OCI-LY1 (cell line): ENCODE data around the gene SYNPO2.

Experiments
- H2AFZ ChIP-seq: fragments of 200-600 bp; sonication (generic), shearing (Covaris generic); 2 replicates; pipeline ENCODE4 v1.6.0; 2014; ENCODE audit warnings: antibody characterized with exemption, mild to moderate bottlenecking, low read length
- H3F3A ChIP-seq: fragments of 200-600 bp; sonication (generic), shearing (Covaris generic); 2 replicates; pipeline ENCODE4 v1.6.0; 2014; ENCODE audit warnings: mild to moderate bottlenecking, antibody characterized with exemption, low read length, moderate library complexity; ENCODE audit not compliant: insufficient read depth
- H3K27ac ChIP-seq: fragments of 200-600 bp; sonication (generic); 2 replicates; pipeline ENCODE4 v1.5.1; 2014; ENCODE audit warnings: low read length, mixed run types, mild to moderate bottlenecking, low read depth; ENCODE audit not compliant: poor library complexity, severe bottlenecking
- H3K27me3 ChIP-seq: fragments of 200-600 bp; sonication (generic); 2 replicates; pipeline ENCODE4 v1.6.0; 2014; ENCODE audit warnings: antibody characterized with exemption, mild to moderate bottlenecking, low read length, moderate library complexity; ENCODE audit not compliant: insufficient read depth
- H3K36me3 ChIP-seq: fragments of 200-600 bp; sonication (generic); 2 replicates; pipeline ENCODE4 v1.6.1; 2014; ENCODE audit warnings: mild to moderate bottlenecking, antibody characterized with exemption, low read length, moderate library complexity, mixed read lengths; ENCODE audit not compliant: insufficient read depth
- H3K4me1 ChIP-seq: fragments of 200-600 bp; sonication (generic); 2 replicates; pipeline ENCODE4 v1.5.1; 2014; ENCODE audit warnings: mild to moderate bottlenecking, low read length, moderate library complexity; ENCODE audit not compliant: insufficient read depth, severe bottlenecking
- H3K4me2 ChIP-seq: fragments of 200-600 bp; sonication (generic), shearing (Covaris generic); 2 replicates; pipeline ENCODE4 v1.6.1; 2014; ENCODE audit warnings: low read length
- H3K4me3 ChIP-seq: fragments of 200-600 bp; sonication (generic); 2 replicates; pipeline ENCODE4 v1.5.1; 2014; ENCODE audit warnings: low read length, low read depth, mild to moderate bottlenecking, mixed read lengths; ENCODE audit not compliant: poor library complexity, severe bottlenecking
- H3K79me2 ChIP-seq: fragments of 200-600 bp; shearing (Covaris generic); 2 replicates; pipeline ENCODE4 v1.6.1; 2016; ENCODE audit warnings: mixed run types, low read length, mixed read lengths; ENCODE audit not compliant: insufficient read depth
- H3K9ac ChIP-seq: fragments of 200-600 bp; sonication (generic), shearing (Covaris generic); 2 replicates; pipeline ENCODE4 v1.6.1; 2014; ENCODE audit warnings: mild to moderate bottlenecking, low read length, mixed read lengths
- H3K9me2 ChIP-seq: fragments of 200-600 bp; sonication (generic), shearing (Covaris generic); 2 replicates; pipeline ENCODE4 v1.6.1; 2014; ENCODE audit warnings: low read depth, mild to moderate bottlenecking, low read length, mixed read lengths
- H3K9me3 ChIP-seq: fragments of 200-600 bp; shearing (Covaris generic); 2 replicates; pipeline ENCODE4 v1.6.1; 2014; ENCODE audit warnings: low read length, mixed read lengths
- H4K20me1 ChIP-seq: fragments of 200-600 bp; sonication (generic), shearing (Covaris generic); 2 replicates; pipeline ENCODE4 v1.6.0; 2016; ENCODE audit warnings: mild to moderate bottlenecking, low read length; ENCODE audit not compliant: insufficient read depth
- CTCF ChIP-seq: fragments of 200-600 bp; sonication (generic), shearing (Covaris generic); IDR thresholded peaks from 2 replicates; pipeline ENCODE4 v1.5.1; 2017; ENCODE audit warnings: mild to moderate bottlenecking, antibody characterized with exemption, low read length, moderate library complexity, mixed read lengths
- EZH2 ChIP-seq: fragments of 200-600 bp; sonication (generic), shearing (Covaris generic); IDR thresholded peaks from 2 replicates; pipeline ENCODE4 v1.8.0; 2017; ENCODE audit warnings: borderline replicate concordance, mixed run types, mild to moderate bottlenecking, antibody characterized with exemption, low read length, moderate library complexity, mixed read lengths

Gene SYNPO2

GRCh38 chr4:118947095-118947494 lies 58.4 kb downstream of the SYNPO2 start:
- Histone ChIP-seq H3K9me3 (no peaks in the 10 kb centered on the region), H2AFZ (no peak overlapping the region), H3K4me3 (no peak overlapping the region), H3K79me2 (no peaks in the 10 kb centered on the region), H4K20me1 (no peaks in the 10 kb centered on the region), H3F3A (no peaks in the 10 kb centered on the region), H3K9me2 (no peaks in the 10 kb centered on the region), H3K4me2 (no peak overlapping the region), H3K27ac (no peak overlapping the region), H3K36me3 (no peaks in the 10 kb centered on the region), H3K4me1 (no peaks in the 10 kb centered on the region), H3K9ac (no peak overlapping the region), H3K27me3 (no peaks in the 10 kb centered on the region)
- TF ChIP-seq EZH2 (no peak), CTCF (no peak)

GRCh38 chr4:118948545-118949144 lies 60.0 kb downstream of the SYNPO2 start:
- Histone ChIP-seq H3K9me2 (no peaks in the 10 kb centered on the region), H4K20me1 (no peaks in the 10 kb centered on the region), H2AFZ (no peak overlapping the region), H3K9ac (no peak overlapping the region), H3F3A (no peaks in the 10 kb centered on the region), H3K79me2 (no peaks in the 10 kb centered on the region), H3K4me3 (no peak overlapping the region), H3K36me3 (no peaks in the 10 kb centered on the region), H3K4me1 (no peaks in the 10 kb centered on the region), H3K27ac (no peak overlapping the region), H3K27me3 (no peaks in the 10 kb centered on the region), H3K9me3 (no peaks in the 10 kb centered on the region), H3K4me2 (no peak overlapping the region)
- TF ChIP-seq EZH2, result no peak
- no peak for TF ChIP-seq CTCF

GRCh38 chr4:118950224-118950623 lies 61.6 kb downstream of the SYNPO2 start:
- Histone ChIP-seq H3F3A (no peaks in the 10 kb centered on the region), H3K4me2 (no peak overlapping the region), H3K27me3 (no peaks in the 10 kb centered on the region), H2AFZ (no peak overlapping the region), H3K9me3 (no peaks in the 10 kb centered on the region), H3K4me3 (no peak overlapping the region), H4K20me1 (no peaks in the 10 kb centered on the region), H3K9me2 (no peaks in the 10 kb centered on the region), H3K27ac (no peak overlapping the region), H3K4me1 (no peaks in the 10 kb centered on the region), H3K9ac (no peak overlapping the region), H3K36me3 (no peaks in the 10 kb centered on the region), H3K79me2 (no peaks in the 10 kb centered on the region)
- TF ChIP-seq EZH2, result no peak
- no peak for TF ChIP-seq CTCF
